K562 (cell line): ENCODE measurements around the gene GP1BA. TPM values are rescaled to one million over a fixed set of nuclear protein-coding genes. Genes with fewer than 3 reads are reported as not detected.

Experiments used
- ATAC-seq: fragments of 200-7000 bp; cut with Tn5 transposase; 3 replicates; pipeline ENCODE4 v1.9.1; 2020; ENCODE audit warnings: moderate library complexity
- BruUV-seq: library from RNA; stranded (reverse); fragments of 400-500 nt; replicated peaks from 2 replicates; lab custom pipeline; 2021; lab: Mats Ljungman, UMichigan
- CTCF ChIA-PET: fragments of 300-600 bp; formaldehyde crosslinking; extraction: SDS; loops from one replicate; lab custom pipeline; 2021; ENCODE audit warnings: low intra/inter-chr PET ratio; lab: Yijun Ruan, JAX
- POLR2A ChIA-PET: fragments of 300-600, 350-650 bp; sonication (Branson Sonifier 250); formaldehyde crosslinking; extraction: SDS; loops from one replicate; lab custom pipeline; 2021; ENCODE audit warnings: antibody characterized with exemption, inconsistent platforms; lab: Yijun Ruan, JAX
- DNase-seq, 4 experiments: peaks; one replicate each; pipeline versions ENCODE4 v3.0.0 to v3.0.0-alpha.2; 2011 to 2018; ENCODE audit warnings: low spot score in 3 of 4, mixed read lengths in 3 of 4; ENCODE audit errors: extremely low read depth in 1 of 4
- FAIRE-seq: peaks from 2 replicates; lab custom pipeline; 2011; peaks lifted over from hg19 to GRCh38; lab: Jason Lieb, UNC
- H2AFZ ChIP-seq: 2 replicates; pipeline ENCODE4 v1.6.0; 2011; ENCODE audit warnings: low read depth, low read length, control low read depth, inconsistent platforms
- H3K27ac ChIP-seq: fragments of 200-600 bp; 3 replicates; pipeline ENCODE4 v1.8.0; 2011; ENCODE audit warnings: low read depth, mild to moderate bottlenecking, control low read depth, inconsistent platforms, low read length, moderate library complexity, mixed read lengths; ENCODE audit errors: extremely low read depth
- H3K27me3 ChIP-seq, 2 experiments: fragments of 300-600 bp in 1 of 2; 2 replicates in 1 of 2; 3 replicates in 1 of 2; pipeline versions ENCODE4 v1.6.0 to v1.8.0; 2011; ENCODE audit warnings: inconsistent platforms in 2 of 2, low read length in 2 of 2, mild to moderate bottlenecking in 1 of 2, mixed read lengths in 1 of 2, moderate library complexity in 1 of 2; ENCODE audit not compliant: control insufficient read depth in 2 of 2, insufficient read depth in 2 of 2
- H3K36me3 ChIP-seq: fragments of 300-600 bp; 3 replicates; pipeline ENCODE4 v1.8.0; 2011; ENCODE audit warnings: mild to moderate bottlenecking, low read length, inconsistent platforms; ENCODE audit not compliant: control insufficient read depth, insufficient read depth
- H3K4me1 ChIP-seq, 2 experiments: fragments of 200-600 bp in 1 of 2; replicated peaks in 1 of 2; 2 replicates in 1 of 2; 3 replicates in 1 of 2; pipeline versions ENCODE4 v1.5.1 to v1.8.0; 2011; ENCODE audit warnings: inconsistent platforms in 2 of 2, low read length in 2 of 2, mild to moderate bottlenecking in 1 of 2, mixed read lengths in 1 of 2, moderate library complexity in 1 of 2; ENCODE audit not compliant: control insufficient read depth in 2 of 2, insufficient read depth in 2 of 2
- H3K4me2 ChIP-seq: 2 replicates; pipeline ENCODE4 v1.6.1; 2011; ENCODE audit warnings: low read length, control low read depth, inconsistent platforms, mixed read lengths; ENCODE audit not compliant: insufficient read depth
- H3K4me3 ChIP-seq: fragments of 200-600 bp; sonication (generic), shearing (Covaris generic); 2 replicates; pipeline ENCODE4 v1.5.1; 2016; ENCODE audit warnings: control low read depth, inconsistent platforms
- H3K79me2 ChIP-seq: fragments of 200-600 bp; 3 replicates; pipeline ENCODE4 v1.8.0; 2011; ENCODE audit warnings: low read length, inconsistent platforms; ENCODE audit not compliant: control insufficient read depth, insufficient read depth
- H3K9ac ChIP-seq, 2 experiments: 2 replicates each; pipeline versions ENCODE4 v1.6.0 to v1.6.1; 2011; ENCODE audit warnings: low read depth in 2 of 2, low read length in 2 of 2, control low read depth in 1 of 2, inconsistent platforms in 1 of 2, mild to moderate bottlenecking in 1 of 2, mixed read lengths in 1 of 2; ENCODE audit not compliant: insufficient read depth in 1 of 2
- H3K9me1 ChIP-seq: one replicate; pipeline ENCODE4 v1.6.0; 2011; ENCODE audit warnings: inconsistent platforms, mild to moderate bottlenecking, low read length, moderate library complexity; ENCODE audit not compliant: control insufficient read depth, insufficient read depth
- H3K9me3 ChIP-seq: replicated peaks from 2 replicates; pipeline ENCODE4 v1.5.1; 2011; ENCODE audit warnings: low read depth, low read length, inconsistent platforms; ENCODE audit not compliant: control insufficient read depth, insufficient read depth
- H4K20me1 ChIP-seq: replicated peaks from 2 replicates; pipeline ENCODE4 v1.6.1; 2011; ENCODE audit warnings: low read length, inconsistent platforms, mixed read lengths; ENCODE audit not compliant: control insufficient read depth, insufficient read depth
- BRCA1 ChIP-seq, 2 experiments: fragments of 450-650 bp in 1 of 2; sonication (generic) in 1 of 2; formaldehyde crosslinking in 1 of 2; IDR thresholded peaks; 2 replicates each; pipeline versions ENCODE4 v1.5.0 to v1.6.1; 2017 to 2020; ENCODE audit warnings: mild to moderate bottlenecking in 1 of 2, missing genetic modification reagents in 1 of 2
- EGR1 ChIP-seq: fragments of 450-650 bp; conservative IDR thresholded peaks from 2 replicates; pipeline ENCODE4 v1.6.1; 2017; ENCODE audit warnings: mild to moderate bottlenecking
- ETV1 ChIP-seq: fragments of 450-650 bp; conservative IDR thresholded peaks from 2 replicates; pipeline ENCODE4 v1.6.1; 2016; ENCODE audit warnings: missing genetic modification characterization, control low read depth, low read depth, missing compliant biosample characterization
- FOSL1 ChIP-seq: fragments of 200-800 bp; sonication (Bioruptor generic); conservative IDR thresholded peaks from 2 replicates; pipeline ENCODE4 v1.6.1; 2016; ENCODE audit warnings: missing genetic modification characterization, missing compliant biosample characterization
- NR4A1 ChIP-seq, 2 experiments: fragments of 250-450 bp in 1 of 2; fragments of 450-650 bp in 1 of 2; sonication (Bioruptor Pico) in 1 of 2; IDR thresholded peaks; 2 replicates each; pipeline versions ENCODE4 v1.4.0 to v1.6.1; 2016 to 2020; ENCODE audit warnings: mild to moderate bottlenecking in 2 of 2, missing compliant biosample characterization in 1 of 2, missing genetic modification characterization in 1 of 2, moderate library complexity in 1 of 2
- RFX5 ChIP-seq: IDR thresholded peaks from 2 replicates; pipeline ENCODE4 v1.6.1; 2011; ENCODE audit warnings: low read depth, mild to moderate bottlenecking, improper control_type of control experiment, low read length
- ZNF175 ChIP-seq: fragments of 200-800 bp; sonication (Bioruptor generic); IDR thresholded peaks from 2 replicates; pipeline ENCODE4 v1.6.1; 2016; ENCODE audit warnings: low read depth, mild to moderate bottlenecking, missing genetic modification characterization, missing compliant biosample characterization
- WGBS: fragments of 100-300 bp; shearing (Covaris generic); methylation state at CpG from one replicate; pipeline ENCODE4 v1.1.6; 2016; ENCODE audit warnings: low coverage, mixed read lengths; ENCODE audit not compliant: insufficient coverage; ENCODE audit errors: missing lambda C conversion rate; 5-methylcytosine and 5-hydroxymethylcytosine counted together
- in situ Hi-C: fragments of 300-500 bp; cut with MboI; formaldehyde crosslinking; loops from 4 replicates; pipeline ENCODE4 v1.15.0; 2018; ENCODE audit warnings: inconsistent platforms, mixed read lengths
- intact Hi-C: fragments of 100-400 bp; cut with micrococcal nuclease; formaldehyde crosslinking; loops from 2 replicates; pipeline ENCODE4 v1.14.2; 2022
- polyA plus RNA-seq, 8 experiments: library from polyadenylated mRNA; depleted of rRNA in 4 of 8; stranded (reverse) in 5 of 8; unstranded in 3 of 8; fragments of >200 nt; fragmentation: Nextera tagmentation in 2 of 8; fragmentation: Illumina TruSeq in 1 of 8; extraction: Ambion mirVana in 2 of 8; extraction: Trizol in 1 of 8; gene quantifications; 2 replicates each; pipeline versions ENCODE4 v1.2.1 to v1.2.3, GENCODE V29; 2011 to 2014; ENCODE audit warnings: inconsistent platforms in 1 of 8, missing spikeins in 1 of 8
- total RNA-seq, 7 experiments: library from RNA; depleted of rRNA in 6 of 7; stranded (reverse); fragments of >200 nt in 6 of 7; fragmentation: Illumina TruSeq in 2 of 7; extraction: Trizol in 2 of 7; gene quantifications; 2 replicates each; pipeline versions ENCODE4 v1.2.1 to v1.2.3, GENCODE V29; 2011 to 2021; ENCODE audit warnings: low replicate concordance in 1 of 7
- TF ChIP-seq, protein P1 (sequence below): fragments of 450-650 bp; IDR thresholded peaks from 2 replicates; pipeline ENCODE4 v1.6.1; 2017; ENCODE audit warnings: mild to moderate bottlenecking, moderate library complexity
- TF ChIP-seq, protein P2 (sequence below): fragments of 450-650 bp; conservative IDR thresholded peaks from 2 replicates; pipeline ENCODE4 v1.6.1; 2016; ENCODE audit warnings: missing genetic modification characterization, low read depth, mild to moderate bottlenecking, control low read depth, missing compliant biosample characterization
- TF ChIP-seq, protein P3 (sequence below), 2 experiments: IDR thresholded peaks; 2 replicates each; pipeline ENCODE4 v1.6.1; 2012; ENCODE audit warnings: improper control_type of control experiment in 2 of 2, low read depth in 2 of 2, low read length in 2 of 2, borderline replicate concordance in 1 of 2
- TF ChIP-seq, protein P4 (sequence below): fragments of 450-650 bp; formaldehyde crosslinking; IDR thresholded peaks from 2 replicates; pipeline ENCODE4 v1.4.0; 2020; ENCODE audit warnings: mild to moderate bottlenecking, mixed read lengths

The GP1BA gene
- total and polyA plus RNA-seq, 9 of the 15 experiments (the other 6 are each of a cell fraction or from before 2014, with no cell fraction given) = 0.01 TPM; not detected in 8

DNA sequence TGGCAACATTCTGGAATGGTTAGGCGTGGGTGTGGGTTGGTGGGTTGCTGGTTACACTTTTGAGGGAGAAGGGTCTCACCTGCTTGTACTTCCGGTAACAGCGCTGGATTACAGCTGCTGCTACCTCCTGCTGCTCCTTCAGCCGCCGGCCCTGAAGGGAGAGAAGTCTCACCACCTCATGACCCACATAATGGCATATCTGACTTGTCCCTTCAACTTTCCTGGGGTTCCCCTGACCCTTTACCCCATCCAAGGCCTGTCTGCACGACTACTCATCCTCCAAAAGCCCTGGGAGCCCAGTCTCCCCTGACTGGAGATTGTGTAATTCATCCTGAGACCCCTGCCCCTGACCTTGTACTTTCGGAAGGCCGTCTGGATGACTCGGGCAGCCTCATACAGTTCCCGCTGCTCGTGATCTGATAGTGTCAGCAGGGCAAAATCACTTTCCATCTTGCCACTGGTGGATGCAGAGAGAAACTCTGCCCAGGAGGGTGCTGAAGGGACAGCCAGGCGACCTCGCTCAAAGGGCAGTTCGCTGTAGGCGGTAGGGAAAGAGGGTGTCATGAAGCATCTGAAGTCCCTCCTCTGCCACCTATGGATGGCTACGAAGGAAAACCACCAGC lies 37.6 kb downstream of the GP1BA start:
- peak overlapping the region; percentile 95; the same call in 1 of the 3 replicates for H3K27ac ChIP-seq
- no peak overlapping the region for H3K4me3 ChIP-seq
- ATAC-seq (no peak), FAIRE-seq (no peak), DNase-seq (no peak)
- H3K9me1 ChIP-seq = no peaks in the 10 kb centered on the region
- peaks cover 26% of the 10 kb centered on the region for H3K79me2 ChIP-seq
- intact Hi-C loops = loop anchor here (10.0 kb wide), 1 partner anchor 65 kb away; the partner anchor contains the start of gene CHRNE
- 83% methylated on average over 13 of the region's 16 CpGs for whole genome bisulfite sequencing
- peaks cover 64% of the 10 kb centered on the region; the same call in 2 of the 3 replicates for H3K36me3 ChIP-seq
- H4K20me1 ChIP-seq = no peaks in the 10 kb centered on the region
- H3K9ac ChIP-seq = peak overlapping the region; percentile 52 to 89; a peak in 2 of 4 replicates
- in situ Hi-C loops = no loop called here
- H2AFZ ChIP-seq = no peak overlapping the region
- H3K4me2 ChIP-seq = peak overlapping the region; percentile 18; the same call in 1 of the 2 replicates
- ChIA-PET POLR2A (interaction anchor here (0.6 to 1.4 kb wide), 5 partner anchors 10 to 864 kb away, joined by 3 to 8 read pairs (median 6); partner anchors contain the start of gene CAMTA2), CTCF (no interaction called here)
- no TSS peak for BruUV-seq
- H3K27me3 ChIP-seq = no peaks in the 10 kb centered on the region
- peaks cover 23 to 26% of the 10 kb centered on the region in 2 experiments for H3K4me1 ChIP-seq
- H3K9me3 ChIP-seq = no peaks in the 10 kb centered on the region
- peak; percentile 90 for TF ChIP-seq ZNF175 (CRISPR knock-in tag)
- no peak for TF ChIP-seq NR4A1 (CRISPR knock-in tag; IDR thresholded peaks at IDR 0.05)
- no peak for TF ChIP-seq NR4A1 (tag; IDR thresholded peaks at IDR 0.05)
- TF ChIP-seq ETV1 (tag) = no peak
- TF ChIP-seq RFX5 = no peak
- TF ChIP-seq EGR1 = no peak
- peak; percentile 75 for TF ChIP-seq FOSL1 (tag)
- TF ChIP-seq BRCA1 (IDR thresholded peaks at IDR 0.05) = no peak
- TF ChIP-seq BRCA1 (CRISPR knock-in tag; IDR thresholded peaks at IDR 0.05) = no peak
- TF ChIP-seq, protein P1, sequence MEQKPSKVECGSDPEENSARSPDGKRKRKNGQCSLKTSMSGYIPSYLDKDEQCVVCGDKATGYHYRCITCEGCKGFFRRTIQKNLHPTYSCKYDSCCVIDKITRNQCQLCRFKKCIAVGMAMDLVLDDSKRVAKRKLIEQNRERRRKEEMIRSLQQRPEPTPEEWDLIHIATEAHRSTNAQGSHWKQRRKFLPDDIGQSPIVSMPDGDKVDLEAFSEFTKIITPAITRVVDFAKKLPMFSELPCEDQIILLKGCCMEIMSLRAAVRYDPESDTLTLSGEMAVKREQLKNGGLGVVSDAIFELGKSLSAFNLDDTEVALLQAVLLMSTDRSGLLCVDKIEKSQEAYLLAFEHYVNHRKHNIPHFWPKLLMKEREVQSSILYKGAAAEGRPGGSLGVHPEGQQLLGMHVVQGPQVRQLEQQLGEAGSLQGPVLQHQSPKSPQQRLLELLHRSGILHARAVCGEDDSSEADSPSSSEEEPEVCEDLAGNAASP = 0 out of 2 replicates have a peak, but pooled peaks have one; percentile 2
- TF ChIP-seq, protein P2, sequence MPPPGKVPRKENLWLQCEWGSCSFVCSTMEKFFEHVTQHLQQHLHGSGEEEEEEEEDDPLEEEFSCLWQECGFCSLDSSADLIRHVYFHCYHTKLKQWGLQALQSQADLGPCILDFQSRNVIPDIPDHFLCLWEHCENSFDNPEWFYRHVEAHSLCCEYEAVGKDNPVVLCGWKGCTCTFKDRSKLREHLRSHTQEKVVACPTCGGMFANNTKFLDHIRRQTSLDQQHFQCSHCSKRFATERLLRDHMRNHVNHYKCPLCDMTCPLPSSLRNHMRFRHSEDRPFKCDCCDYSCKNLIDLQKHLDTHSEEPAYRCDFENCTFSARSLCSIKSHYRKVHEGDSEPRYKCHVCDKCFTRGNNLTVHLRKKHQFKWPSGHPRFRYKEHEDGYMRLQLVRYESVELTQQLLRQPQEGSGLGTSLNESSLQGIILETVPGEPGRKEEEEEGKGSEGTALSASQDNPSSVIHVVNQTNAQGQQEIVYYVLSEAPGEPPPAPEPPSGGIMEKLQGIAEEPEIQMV (tag) = no peak
- TF ChIP-seq, protein P3, sequence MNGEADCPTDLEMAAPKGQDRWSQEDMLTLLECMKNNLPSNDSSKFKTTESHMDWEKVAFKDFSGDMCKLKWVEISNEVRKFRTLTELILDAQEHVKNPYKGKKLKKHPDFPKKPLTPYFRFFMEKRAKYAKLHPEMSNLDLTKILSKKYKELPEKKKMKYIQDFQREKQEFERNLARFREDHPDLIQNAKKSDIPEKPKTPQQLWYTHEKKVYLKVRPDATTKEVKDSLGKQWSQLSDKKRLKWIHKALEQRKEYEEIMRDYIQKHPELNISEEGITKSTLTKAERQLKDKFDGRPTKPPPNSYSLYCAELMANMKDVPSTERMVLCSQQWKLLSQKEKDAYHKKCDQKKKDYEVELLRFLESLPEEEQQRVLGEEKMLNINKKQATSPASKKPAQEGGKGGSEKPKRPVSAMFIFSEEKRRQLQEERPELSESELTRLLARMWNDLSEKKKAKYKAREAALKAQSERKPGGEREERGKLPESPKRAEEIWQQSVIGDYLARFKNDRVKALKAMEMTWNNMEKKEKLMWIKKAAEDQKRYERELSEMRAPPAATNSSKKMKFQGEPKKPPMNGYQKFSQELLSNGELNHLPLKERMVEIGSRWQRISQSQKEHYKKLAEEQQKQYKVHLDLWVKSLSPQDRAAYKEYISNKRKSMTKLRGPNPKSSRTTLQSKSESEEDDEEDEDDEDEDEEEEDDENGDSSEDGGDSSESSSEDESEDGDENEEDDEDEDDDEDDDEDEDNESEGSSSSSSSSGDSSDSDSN (IDR thresholded peaks at IDR 0.05; ENCODE audit: borderline replicate concordance in 1 of 2, low read depth in 2 of 2, low read length in 2 of 2) = no peak
- TF ChIP-seq, protein P4, sequence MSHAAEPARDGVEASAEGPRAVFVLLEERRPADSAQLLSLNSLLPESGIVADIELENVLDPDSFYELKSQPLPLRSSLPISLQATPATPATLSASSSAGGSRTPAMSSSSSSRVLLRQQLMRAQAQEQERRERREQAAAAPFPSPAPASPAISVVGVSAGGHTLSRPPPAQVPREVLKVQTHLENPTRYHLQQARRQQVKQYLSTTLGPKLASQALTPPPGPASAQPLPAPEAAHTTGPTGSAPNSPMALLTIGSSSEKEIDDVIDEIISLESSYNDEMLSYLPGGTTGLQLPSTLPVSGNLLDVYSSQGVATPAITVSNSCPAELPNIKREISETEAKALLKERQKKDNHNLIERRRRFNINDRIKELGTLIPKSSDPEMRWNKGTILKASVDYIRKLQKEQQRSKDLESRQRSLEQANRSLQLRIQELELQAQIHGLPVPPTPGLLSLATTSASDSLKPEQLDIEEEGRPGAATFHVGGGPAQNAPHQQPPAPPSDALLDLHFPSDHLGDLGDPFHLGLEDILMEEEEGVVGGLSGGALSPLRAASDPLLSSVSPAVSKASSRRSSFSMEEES (CRISPR knock-in tag) = no peak
